HG03097 (cell line): ENCODE measurements around the gene USP35.
"Not testable (repeated sequence)": the region's sequence is repeated elsewhere in the genome, so short reads cannot be mapped to it uniquely, and the experiment has no call there.

ENCODE experiments used
- ATAC-seq: cut with Tn5 transposase; IDR thresholded peaks from one replicate; pipeline ENCODE4 v1.9.1; 2021; ENCODE audit not compliant: unreplicated experiment, low FRiP score

Gene USP35

GRCh38 chr11:78170413-78170812, 18.3 kb upstream of the USP35 start:
- ATAC-seq, result no peak

- no peak for ATAC-seq
These were observed 17.7 kb upstream of the USP35 start for GRCh38 chr11:78170874-78171549.

GRCh38 chr11:78171951-78172350, 16.8 kb upstream of the USP35 start:
- ATAC-seq, result no peak

- not testable (repeated sequence) for ATAC-seq
These were observed 12.9 kb upstream of the USP35 start for GRCh38 chr11:78175862-78176261.

DNA sequence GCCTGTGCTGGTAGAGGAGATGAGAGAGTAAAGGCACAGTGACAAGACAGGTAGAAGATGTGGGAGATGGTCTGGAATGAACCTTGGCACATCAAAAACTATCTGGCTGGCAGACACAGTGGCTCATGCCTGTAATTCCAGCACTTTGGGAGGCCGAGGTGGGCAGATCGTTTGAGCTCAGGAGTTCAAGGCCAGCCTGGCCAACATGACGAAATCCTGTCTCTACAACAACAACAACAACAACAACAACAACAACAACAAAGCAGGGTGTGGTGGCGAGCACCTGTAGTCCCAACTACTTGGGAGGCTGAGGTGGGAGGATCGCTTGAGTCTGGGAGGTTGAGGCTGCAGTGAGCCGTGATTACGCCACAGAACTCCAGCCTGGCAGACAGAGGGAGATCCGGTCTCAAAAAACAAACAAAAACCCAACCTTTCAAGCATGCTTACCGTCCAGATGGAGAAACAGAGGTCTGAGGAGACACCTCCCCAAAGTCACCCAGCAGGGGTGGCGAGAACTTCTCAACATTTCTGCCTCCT, 12.0 kb upstream of the USP35 start:
- no peak for ATAC-seq

- no peak for ATAC-seq
These were observed 11.5 kb upstream of the USP35 start for GRCh38 chr11:78177216-78177615.

DNA sequence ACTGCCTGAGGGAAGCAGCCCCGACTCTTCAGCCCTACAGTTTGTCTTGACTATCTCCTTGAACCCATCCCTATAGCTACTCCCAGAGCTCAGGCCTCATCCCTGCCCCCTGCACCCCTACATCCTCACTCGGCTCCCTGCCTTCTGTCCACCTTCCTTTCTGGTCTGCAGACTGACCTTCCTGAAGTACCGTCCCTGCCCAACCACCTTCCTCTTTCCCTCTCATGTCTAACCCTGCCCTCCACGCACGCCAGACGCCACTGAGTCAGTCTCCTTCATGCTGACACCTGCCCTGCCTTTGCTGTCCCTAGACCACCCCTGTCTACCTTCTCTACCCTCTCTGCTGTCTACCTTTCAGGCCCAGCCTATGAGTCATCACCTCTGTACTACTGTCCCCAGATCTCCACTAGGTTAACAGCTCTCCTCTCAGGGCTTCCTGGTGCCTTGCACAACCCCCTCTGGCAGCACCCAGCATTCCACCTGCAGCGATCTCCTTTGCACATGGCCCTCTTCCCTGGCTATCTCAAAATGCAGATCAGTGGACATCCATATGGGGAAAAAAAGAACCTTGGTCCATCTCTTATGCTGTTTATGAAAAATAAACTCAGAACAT, 9.2 kb upstream of the USP35 start:
- no peak for ATAC-seq

DNA sequence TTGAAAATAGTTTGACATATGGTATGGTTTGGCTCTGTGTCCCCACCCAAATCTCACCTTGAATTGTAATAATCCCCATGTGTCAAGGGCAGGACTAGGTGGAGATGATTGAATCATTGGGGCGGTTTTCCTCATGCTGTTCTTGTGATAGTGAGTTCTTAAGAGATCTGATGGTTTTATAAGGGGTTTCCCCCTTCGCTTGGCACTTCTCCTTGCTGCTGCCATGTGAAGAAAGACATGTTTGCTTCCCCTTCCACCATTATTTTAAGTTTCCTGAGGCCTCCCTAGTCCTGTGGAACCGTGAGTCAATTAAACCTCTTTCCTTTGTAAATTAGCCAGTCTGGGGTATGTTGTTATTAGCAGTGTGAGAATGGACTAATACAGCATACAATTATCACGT, 8.0 kb upstream of the USP35 start:
- ATAC-seq, result no peak

- no peak for ATAC-seq
These were observed 7.5 kb upstream of the USP35 start for GRCh38 chr11:78181185-78181584.

GRCh38 chr11:78187366-78188285, 1.1 kb upstream of the USP35 start:
- ATAC-seq, result peak; percentile 6

DNA sequence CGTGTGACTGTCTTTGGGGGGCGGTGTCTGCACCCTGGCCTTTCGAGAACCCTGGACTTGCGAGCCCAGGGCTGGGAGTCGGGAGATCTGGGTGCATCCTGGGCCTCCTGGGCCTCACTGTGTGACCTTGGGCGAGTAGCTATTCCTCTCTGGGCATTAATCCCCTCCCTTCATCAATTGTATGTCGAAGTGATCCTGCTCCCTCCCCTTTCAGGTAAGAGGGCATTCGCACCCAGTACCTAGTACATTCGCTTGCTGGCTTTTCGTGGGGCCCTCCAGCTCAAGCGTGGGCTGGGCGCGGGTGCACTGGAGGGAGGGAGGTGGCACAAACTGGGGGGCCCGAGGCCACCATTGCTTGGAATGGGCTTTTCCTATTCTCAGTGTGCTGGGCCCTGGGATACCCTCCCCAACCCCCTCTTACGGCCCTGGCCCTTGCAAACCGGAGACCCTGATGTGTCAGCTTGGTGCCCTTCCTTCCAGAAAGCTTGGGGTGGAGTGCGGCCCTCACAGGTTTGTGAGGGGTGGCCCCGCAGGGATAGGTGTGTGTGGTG, 530 bp downstream of the USP35 start:
- ATAC-seq, result no peak

- ATAC-seq, result no peak
These were observed 1.1 kb downstream of the USP35 start for GRCh38 chr11:78189851-78190250.

GRCh38 chr11:78190374-78190773, 1.7 kb downstream of the USP35 start:
- no peak for ATAC-seq

DNA sequence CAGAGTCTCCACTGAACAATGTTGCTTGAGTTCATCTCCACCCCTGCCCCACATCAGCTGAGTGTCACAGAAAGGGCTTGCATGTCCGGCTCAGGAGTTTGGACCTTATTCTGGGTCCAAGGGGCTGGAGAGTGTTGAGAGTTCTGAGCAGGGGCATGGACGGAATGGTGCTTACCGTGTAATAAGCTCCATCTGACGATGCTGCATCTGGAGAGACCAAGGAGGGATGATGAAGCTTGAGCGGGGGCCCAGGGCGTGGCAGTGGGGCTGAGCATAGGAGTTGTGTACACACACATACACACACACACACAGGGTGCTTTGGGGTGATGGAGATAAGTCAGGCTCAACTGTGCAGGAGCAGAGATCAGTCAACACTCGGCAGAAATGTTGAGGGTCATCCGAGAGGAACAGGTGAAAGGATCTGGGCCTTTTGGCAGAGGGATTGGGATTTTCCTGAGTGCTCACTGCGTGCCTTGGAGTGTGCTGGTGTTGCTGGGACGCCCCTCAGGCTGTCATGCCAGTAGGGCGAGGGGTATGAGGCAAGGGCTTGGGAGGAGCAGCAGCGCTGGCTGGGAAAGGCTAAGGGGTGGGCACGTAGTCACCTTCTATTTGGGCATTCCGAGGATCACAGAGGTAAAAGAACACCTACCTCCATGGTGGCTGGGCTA, 2.3 kb downstream of the USP35 start:
- ATAC-seq, result no peak

DNA sequence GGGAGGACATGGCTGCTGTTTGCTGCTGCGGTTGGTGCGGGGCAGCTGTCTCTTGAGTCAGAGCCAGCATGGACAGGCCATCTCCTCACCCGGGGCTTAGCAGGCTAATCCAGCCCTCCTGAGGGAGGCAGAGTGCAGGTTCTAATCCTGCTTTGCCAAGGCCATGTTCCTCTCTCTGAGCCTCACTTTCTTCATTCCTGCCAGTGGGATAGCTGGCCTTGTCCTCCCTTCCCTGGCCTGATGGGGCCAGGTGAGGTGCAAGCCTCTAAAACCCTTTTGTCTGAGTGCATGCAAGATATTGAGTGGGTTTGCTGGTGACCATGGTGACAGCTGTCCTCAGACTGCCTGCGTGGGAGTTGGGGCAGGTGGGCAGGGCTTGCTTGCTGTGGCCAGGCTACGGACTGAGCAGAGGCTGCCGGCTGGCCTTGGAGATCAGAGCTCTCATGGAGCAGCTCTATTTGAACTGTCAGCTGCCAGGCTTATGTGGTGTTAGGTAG, 3.6 kb downstream of the USP35 start:
- no peak for ATAC-seq

- ATAC-seq, result no peak
These were observed 4.2 kb downstream of the USP35 start for GRCh38 chr11:78192911-78193351.

DNA sequence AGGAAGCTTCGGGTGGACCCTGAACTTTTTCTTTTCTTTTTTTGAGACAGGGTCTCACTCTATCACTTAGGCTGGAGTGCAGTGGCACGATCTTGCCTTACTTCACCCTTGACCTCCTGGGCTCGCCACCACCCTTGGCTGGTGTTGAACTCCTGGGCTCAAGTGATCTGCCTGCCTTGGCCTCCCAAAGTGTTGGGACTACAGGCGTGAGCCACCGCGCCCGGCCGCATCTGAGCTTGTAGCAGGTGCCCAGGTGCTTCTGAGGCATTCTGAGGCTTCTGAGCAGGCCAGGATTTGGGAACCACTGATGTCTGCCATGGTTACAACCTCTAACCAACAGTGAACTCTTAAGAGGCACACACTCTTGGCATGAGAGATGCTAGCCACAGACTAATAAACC, 5.1 kb downstream of the USP35 start:
- ATAC-seq, result no peak

- ATAC-seq, result no peak
These were observed 5.8 kb downstream of the USP35 start for GRCh38 chr11:78194490-78194889.

GRCh38 chr11:78195917-78196560, 7.3 kb downstream of the USP35 start:
- no peak for ATAC-seq

DNA sequence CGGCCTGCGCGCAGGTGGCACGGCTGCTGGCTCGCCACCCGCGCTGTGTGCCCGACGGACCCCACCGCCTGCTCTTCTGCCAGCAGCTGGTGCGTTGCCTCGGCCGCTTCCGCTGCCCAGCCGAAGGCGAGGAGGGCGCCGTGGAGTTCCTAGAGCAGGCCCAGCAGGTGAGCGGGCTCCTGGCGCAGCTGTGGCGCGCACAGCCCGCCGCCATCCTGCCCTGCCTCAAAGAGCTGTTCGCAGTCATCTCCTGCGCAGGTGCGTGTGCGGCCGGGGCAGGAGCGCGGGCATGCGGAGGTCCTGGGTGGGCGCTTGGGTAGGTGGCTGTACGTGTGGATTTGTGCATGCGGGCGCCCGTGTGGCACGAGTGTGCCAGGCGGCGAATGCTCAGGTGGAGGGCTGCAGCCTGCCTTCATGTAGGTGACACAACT, 8.0 kb downstream of the USP35 start:
- no peak for ATAC-seq
